ENCODE data around the gene MCU. TPM values are rescaled to one million over a fixed set of nuclear protein-coding genes. Genes with fewer than 3 reads are reported as not detected.
"Not testable (repeated sequence)": the region's sequence is repeated elsewhere in the genome, so short reads cannot be mapped to it uniquely, and the experiment has no call there.

Gene MCU
- total RNA-seq, 1 donor from 2014 or later: 31.4 TPM

DNA sequence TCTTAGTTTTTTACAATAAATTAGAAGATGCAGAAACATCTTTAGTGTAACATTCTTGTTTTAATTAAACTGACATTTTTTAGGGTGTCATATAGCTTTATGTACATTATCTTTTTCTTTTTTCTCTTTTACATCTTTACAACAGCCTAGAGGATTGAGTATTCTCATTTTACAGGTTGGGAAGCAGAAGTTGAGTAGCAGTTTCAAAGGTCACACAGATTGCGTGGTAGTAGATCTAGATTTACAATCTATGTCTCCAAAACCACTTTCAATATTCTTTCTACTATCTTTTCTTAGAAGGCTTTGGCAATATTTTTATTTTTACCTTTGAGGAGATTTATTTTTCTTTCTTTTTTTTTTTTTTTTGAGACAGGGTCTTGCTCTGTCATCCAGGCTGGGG is 18.7 kb upstream of the MCU start:
- Mint-ChIP-seq H3K27me3 (ENCODE audit: unreplicated experiment) (no peaks in the 10 kb centered on the region), H3K9me3 (ENCODE audit: unreplicated experiment) (no peaks in the 10 kb centered on the region), H3K4me1 (ENCODE audit: unreplicated experiment) (peaks cover 12% of the 10 kb centered on the region), H3K4me3 (ENCODE audit: unreplicated experiment) (no peak overlapping the region), H3K27ac (ENCODE audit: unreplicated experiment) (no peak overlapping the region), H3K36me3 (ENCODE audit: unreplicated experiment) (no peaks in the 10 kb centered on the region)
- DNase-seq (ENCODE audit: extremely low spot score, unreplicated experiment): no peak
- TF ChIP-seq CTCF (IDR thresholded peaks at IDR 0.05): no peak

- H3K27me3 Mint-ChIP-seq (ENCODE audit: unreplicated experiment); H3K9me3 Mint-ChIP-seq (ENCODE audit: unreplicated experiment); H3K27ac Mint-ChIP-seq (ENCODE audit: unreplicated experiment); H3K4me3 Mint-ChIP-seq (ENCODE audit: unreplicated experiment); DNase-seq (ENCODE audit: extremely low spot score, unreplicated experiment); H3K36me3 Mint-ChIP-seq (ENCODE audit: unreplicated experiment): not testable (repeated sequence)
- peaks cover 12% of the 10 kb centered on the region for H3K4me1 Mint-ChIP-seq (ENCODE audit: unreplicated experiment)
Observed at GRCh38 chr10:72674174-72674573, 17.8 kb upstream of the MCU start.

DNA sequence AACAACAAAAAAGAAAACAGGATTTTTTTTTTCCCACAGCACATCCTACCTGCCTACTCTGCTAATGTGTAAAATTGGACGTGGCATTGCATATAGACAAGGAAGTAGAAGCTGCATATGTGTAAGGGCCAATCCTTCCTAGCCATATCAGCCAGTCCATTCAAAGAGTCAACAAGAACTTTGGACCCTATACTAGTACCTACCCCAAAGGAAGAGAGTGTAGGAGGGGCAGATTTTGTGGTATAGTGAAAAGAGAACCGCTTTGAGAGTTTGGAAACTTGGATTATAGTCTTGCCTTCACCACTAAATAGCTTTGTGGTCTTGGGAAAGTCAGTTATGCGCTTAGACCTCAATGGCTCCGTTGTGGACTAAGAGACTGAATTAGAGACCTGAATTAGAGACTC is 12.1 kb upstream of the MCU start:
- TF ChIP-seq CTCF (IDR thresholded peaks at IDR 0.05): no peak
- Mint-ChIP-seq H3K27me3 (ENCODE audit: unreplicated experiment) (no peaks in the 10 kb centered on the region), H3K4me1 (ENCODE audit: unreplicated experiment) (peaks cover 12% of the 10 kb centered on the region), H3K27ac (ENCODE audit: unreplicated experiment) (no peak overlapping the region), H3K4me3 (ENCODE audit: unreplicated experiment) (no peak overlapping the region), H3K9me3 (ENCODE audit: unreplicated experiment) (no peaks in the 10 kb centered on the region), H3K36me3 (ENCODE audit: unreplicated experiment) (no peaks in the 10 kb centered on the region)
- no peak for DNase-seq (ENCODE audit: extremely low spot score, unreplicated experiment)

GRCh38 chr10:72682638-72683037 is 9.3 kb upstream of the MCU start:
- peaks cover 5% of the 10 kb centered on the region for H3K4me1 Mint-ChIP-seq (ENCODE audit: unreplicated experiment)
- no peaks in the 10 kb centered on the region for H3K36me3 Mint-ChIP-seq (ENCODE audit: unreplicated experiment)
- no peaks in the 10 kb centered on the region for H3K27me3 Mint-ChIP-seq (ENCODE audit: unreplicated experiment)
- H3K4me3 Mint-ChIP-seq (ENCODE audit: unreplicated experiment): no peak overlapping the region
- H3K27ac Mint-ChIP-seq (ENCODE audit: unreplicated experiment): no peak overlapping the region
- TF ChIP-seq CTCF (IDR thresholded peaks at IDR 0.05): no peak
- no peaks in the 10 kb centered on the region for H3K9me3 Mint-ChIP-seq (ENCODE audit: unreplicated experiment)
- DNase-seq (ENCODE audit: extremely low spot score, unreplicated experiment): no peak

GRCh38 chr10:72685264-72685921 is 6.5 kb upstream of the MCU start:
- TF ChIP-seq CTCF (IDR thresholded peaks at IDR 0.05): no peak
- no peaks in the 10 kb centered on the region for H3K27me3 Mint-ChIP-seq (ENCODE audit: unreplicated experiment)
- H3K27ac Mint-ChIP-seq (ENCODE audit: unreplicated experiment): no peak overlapping the region
- no peaks in the 10 kb centered on the region for H3K9me3 Mint-ChIP-seq (ENCODE audit: unreplicated experiment)
- no peaks in the 10 kb centered on the region for H3K36me3 Mint-ChIP-seq (ENCODE audit: unreplicated experiment)
- DNase-seq (ENCODE audit: extremely low spot score, unreplicated experiment): no peak
- no peak overlapping the region for H3K4me3 Mint-ChIP-seq (ENCODE audit: unreplicated experiment)
- H3K4me1 Mint-ChIP-seq (ENCODE audit: unreplicated experiment): peaks cover 18% of the 10 kb centered on the region

DNA sequence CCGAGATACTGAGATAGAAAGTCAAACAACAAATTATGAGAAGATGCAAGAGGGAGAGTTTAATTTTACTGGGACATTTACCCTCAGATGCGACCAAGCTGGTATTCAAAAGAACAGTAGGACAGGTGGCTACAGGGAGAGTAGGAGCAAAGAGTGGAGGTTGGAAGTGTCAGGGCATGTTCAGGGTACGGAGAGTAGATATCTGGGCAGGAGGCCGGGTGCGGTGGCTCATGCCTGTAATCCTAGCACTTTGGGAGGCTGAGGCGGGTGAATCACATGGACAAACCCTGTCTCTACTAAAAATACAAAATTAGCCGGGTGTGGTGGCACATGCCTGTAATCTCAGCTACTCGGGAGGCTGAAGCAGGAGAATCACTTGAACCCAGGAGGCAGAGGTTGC is 5.5 kb upstream of the MCU start:
- H3K4me1 Mint-ChIP-seq (ENCODE audit: unreplicated experiment): peaks cover 18% of the 10 kb centered on the region
- not testable (repeated sequence) for H3K36me3 Mint-ChIP-seq (ENCODE audit: unreplicated experiment); DNase-seq (ENCODE audit: extremely low spot score, unreplicated experiment); H3K4me3 Mint-ChIP-seq (ENCODE audit: unreplicated experiment); H3K27ac Mint-ChIP-seq (ENCODE audit: unreplicated experiment); H3K9me3 Mint-ChIP-seq (ENCODE audit: unreplicated experiment); H3K27me3 Mint-ChIP-seq (ENCODE audit: unreplicated experiment)
